Activated B cell treated with CpG ODN at 0.5 μM for 24 hours (primary cell): ENCODE data around the gene PRKCE. TPM values are rescaled to one million over a fixed set of nuclear protein-coding genes. Genes with fewer than 3 reads are reported as not detected.

Experiments used
- ATAC-seq: fragments of 200-7000 bp; cut with Tn5 transposase; one replicate; pipeline ENCODE4 v1.10.0; 2021; ENCODE audit warnings: low read depth, mild to moderate bottlenecking, moderate library complexity
- CTCF ChIA-PET: fragments of 350-600 bp; sonication (Branson Sonifier 250); formaldehyde crosslinking; loops from one replicate; lab custom pipeline; 2021; ENCODE audit warnings: antibody characterized with exemption; lab: Charles Lee
- POLR2A ChIA-PET: fragments of 350-600 bp; sonication (Branson Sonifier 250); formaldehyde crosslinking; loops from one replicate; lab custom pipeline; 2021; ENCODE audit warnings: antibody characterized with exemption; lab: Charles Lee
- DNase-seq: peaks from one replicate; pipeline ENCODE4 v3.0.0; 2022
- H3K27ac Mint-ChIP-seq: one replicate; pipeline ENCODE4 v1.8.0; 2020; ENCODE audit warnings: mixed read lengths
- H3K27me3 Mint-ChIP-seq: one replicate; pipeline ENCODE4 v1.8.0; 2021; ENCODE audit warnings: mixed read lengths
- H3K36me3 Mint-ChIP-seq: one replicate; pipeline ENCODE4 v1.8.0; 2021; ENCODE audit warnings: low read depth, mixed read lengths
- H3K4me1 Mint-ChIP-seq: one replicate; pipeline ENCODE4 v1.8.0; 2021; ENCODE audit warnings: mixed read lengths
- H3K4me3 Mint-ChIP-seq: one replicate; pipeline ENCODE4 v1.8.0; 2020; ENCODE audit warnings: mild to moderate bottlenecking, mixed read lengths
- H3K9me3 Mint-ChIP-seq: one replicate; pipeline ENCODE4 v1.8.0; 2020; ENCODE audit warnings: mixed read lengths
- intact Hi-C: fragments of 100-400 bp; cut with micrococcal nuclease; formaldehyde crosslinking; loops from one replicate; pipeline ENCODE4 v1.15.1; 2024
- total RNA-seq: library from RNA; stranded (reverse); gene quantifications from 2 replicates; pipeline ENCODE4 v1.2.3, GENCODE V29; 2022
- TF ChIP-seq, protein P1 (sequence below): fragments of 200-600 bp; IDR thresholded peaks from one replicate; pipeline ENCODE4 v1.8.0; 2022; ENCODE audit warnings: antibody characterized with exemption, mild to moderate bottlenecking

The PRKCE gene
- total RNA-seq, 1 donor from 2014 or later, result 53.8 TPM

DNA sequence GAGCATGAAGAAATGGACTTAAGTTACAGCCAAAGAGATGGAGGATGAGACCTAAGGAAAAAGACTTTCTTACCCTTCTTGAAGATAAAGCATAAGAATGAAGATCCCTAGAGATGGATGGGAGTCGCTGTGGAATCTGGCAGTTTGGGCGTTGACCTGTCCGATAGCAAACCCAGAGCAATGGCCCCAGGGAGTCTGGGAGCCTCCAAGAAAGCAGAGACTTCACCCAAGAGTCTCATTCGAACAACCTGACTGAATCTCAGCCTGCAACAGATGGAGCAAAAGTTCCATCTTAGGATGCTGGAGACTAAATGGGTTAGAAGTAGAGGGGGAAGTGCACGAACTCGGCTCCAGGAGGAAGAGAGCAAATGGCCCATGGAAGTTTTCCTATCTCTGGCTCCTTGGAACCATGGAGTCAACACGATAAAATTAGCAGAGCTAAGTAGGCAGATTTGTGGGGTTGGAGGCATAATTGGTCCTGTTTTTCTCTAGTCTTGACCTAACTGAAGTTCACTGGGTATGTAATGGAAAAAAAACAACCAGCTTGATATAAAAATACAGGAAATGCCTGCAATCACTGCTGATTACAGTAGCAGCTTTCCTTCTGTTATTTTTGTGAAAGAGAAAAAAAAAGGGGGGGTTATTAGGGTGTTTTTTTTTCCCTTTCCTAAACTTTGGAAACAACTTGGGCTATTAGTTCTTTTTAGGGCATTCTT lies 467.3 kb downstream of the PRKCE start:
- TF ChIP-seq, protein P1, sequence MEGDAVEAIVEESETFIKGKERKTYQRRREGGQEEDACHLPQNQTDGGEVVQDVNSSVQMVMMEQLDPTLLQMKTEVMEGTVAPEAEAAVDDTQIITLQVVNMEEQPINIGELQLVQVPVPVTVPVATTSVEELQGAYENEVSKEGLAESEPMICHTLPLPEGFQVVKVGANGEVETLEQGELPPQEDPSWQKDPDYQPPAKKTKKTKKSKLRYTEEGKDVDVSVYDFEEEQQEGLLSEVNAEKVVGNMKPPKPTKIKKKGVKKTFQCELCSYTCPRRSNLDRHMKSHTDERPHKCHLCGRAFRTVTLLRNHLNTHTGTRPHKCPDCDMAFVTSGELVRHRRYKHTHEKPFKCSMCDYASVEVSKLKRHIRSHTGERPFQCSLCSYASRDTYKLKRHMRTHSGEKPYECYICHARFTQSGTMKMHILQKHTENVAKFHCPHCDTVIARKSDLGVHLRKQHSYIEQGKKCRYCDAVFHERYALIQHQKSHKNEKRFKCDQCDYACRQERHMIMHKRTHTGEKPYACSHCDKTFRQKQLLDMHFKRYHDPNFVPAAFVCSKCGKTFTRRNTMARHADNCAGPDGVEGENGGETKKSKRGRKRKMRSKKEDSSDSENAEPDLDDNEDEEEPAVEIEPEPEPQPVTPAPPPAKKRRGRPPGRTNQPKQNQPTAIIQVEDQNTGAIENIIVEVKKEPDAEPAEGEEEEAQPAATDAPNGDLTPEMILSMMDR, result no peak
- Mint-ChIP-seq H3K36me3 (peaks cover 48% of the 10 kb centered on the region), H3K4me3 (no peak overlapping the region), H3K27me3 (no peaks in the 10 kb centered on the region), H3K9me3 (no peaks in the 10 kb centered on the region), H3K4me1 (no peaks in the 10 kb centered on the region), H3K27ac (no peak overlapping the region)
- DNase-seq (no peak), ATAC-seq (no peak)
- CTCF ChIA-PET, result no interaction called here
- intact Hi-C loops, result no loop called here
- POLR2A ChIA-PET, result no interaction called here

DNA sequence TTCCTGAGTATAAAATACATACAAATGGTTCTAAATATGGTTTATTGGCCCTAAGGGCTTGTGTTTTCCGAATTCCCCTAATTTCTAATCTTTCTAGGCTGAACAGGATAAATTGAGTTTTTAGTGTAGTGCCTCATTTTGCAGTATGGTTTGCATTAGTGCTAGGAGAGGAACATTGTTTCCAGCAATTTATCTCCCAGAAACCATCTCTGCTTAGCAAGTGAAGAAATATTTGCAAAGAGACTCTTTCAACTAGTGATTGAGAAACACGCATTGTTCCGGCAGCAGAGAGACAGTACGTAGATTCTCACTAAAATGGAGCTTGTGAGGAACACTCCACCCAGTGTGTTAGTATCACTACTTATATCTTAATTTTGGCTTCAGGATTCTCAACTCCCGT lies 468.0 kb downstream of the PRKCE start:
- Mint-ChIP-seq H3K27me3 (no peaks in the 10 kb centered on the region), H3K9me3 (no peaks in the 10 kb centered on the region), H3K27ac (no peak overlapping the region), H3K36me3 (peaks cover 45% of the 10 kb centered on the region), H3K4me1 (no peaks in the 10 kb centered on the region), H3K4me3 (no peak overlapping the region)
- ChIA-PET CTCF (no interaction called here), POLR2A (no interaction called here)
- intact Hi-C loops, result no loop called here
- no peak for ATAC-seq
- TF ChIP-seq, protein P1, result no peak
- DNase-seq, result no peak

DNA sequence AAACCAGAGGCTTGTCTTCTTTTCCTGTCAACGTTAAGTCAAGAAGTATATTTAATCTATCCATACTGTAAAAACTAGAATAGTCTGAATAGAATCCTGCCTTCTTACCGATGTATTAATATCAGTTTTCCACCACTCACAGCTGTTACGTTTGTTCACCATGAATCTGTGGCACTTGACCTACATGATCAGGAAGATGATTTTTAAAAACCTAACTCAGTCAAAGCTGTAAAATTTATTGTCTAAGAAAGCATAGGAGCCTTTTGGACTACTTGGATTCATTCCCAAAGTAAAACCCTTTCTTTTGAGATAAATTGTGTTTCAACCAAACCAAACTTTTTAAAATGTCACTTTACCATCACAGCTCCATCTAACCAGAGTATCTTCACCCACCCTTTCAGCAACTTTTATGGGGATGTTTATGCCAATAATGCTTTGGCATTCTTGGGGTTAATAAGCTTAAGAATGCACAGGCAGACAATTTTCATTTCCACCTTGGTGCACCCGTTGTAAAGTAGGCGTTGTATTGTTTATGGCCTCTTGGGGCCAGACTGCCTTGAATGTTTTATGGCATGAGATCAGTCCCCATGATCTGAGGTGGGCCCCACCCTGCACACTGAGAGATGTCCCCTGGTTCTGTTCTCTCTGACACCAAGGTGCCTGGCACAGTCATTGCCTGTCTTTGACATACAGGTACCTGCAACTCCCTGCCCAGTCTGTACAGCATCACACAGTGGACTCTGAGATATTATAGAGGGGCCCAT lies 469.5 kb downstream of the PRKCE start:
- Mint-ChIP-seq H3K27ac (no peak overlapping the region), H3K36me3 (peaks cover 40% of the 10 kb centered on the region), H3K27me3 (no peaks in the 10 kb centered on the region), H3K4me3 (no peak overlapping the region), H3K9me3 (no peaks in the 10 kb centered on the region), H3K4me1 (no peaks in the 10 kb centered on the region)
- intact Hi-C loops, result no loop called here
- POLR2A ChIA-PET, result no interaction called here
- TF ChIP-seq, protein P1, result no peak
- CTCF ChIA-PET, result interaction anchor here (1.1 kb wide), 1 partner anchor 58 kb away, joined by 3 read pairs; no protein-coding TSS in a partner anchor
- ATAC-seq, result no peak
- no peak for DNase-seq

DNA sequence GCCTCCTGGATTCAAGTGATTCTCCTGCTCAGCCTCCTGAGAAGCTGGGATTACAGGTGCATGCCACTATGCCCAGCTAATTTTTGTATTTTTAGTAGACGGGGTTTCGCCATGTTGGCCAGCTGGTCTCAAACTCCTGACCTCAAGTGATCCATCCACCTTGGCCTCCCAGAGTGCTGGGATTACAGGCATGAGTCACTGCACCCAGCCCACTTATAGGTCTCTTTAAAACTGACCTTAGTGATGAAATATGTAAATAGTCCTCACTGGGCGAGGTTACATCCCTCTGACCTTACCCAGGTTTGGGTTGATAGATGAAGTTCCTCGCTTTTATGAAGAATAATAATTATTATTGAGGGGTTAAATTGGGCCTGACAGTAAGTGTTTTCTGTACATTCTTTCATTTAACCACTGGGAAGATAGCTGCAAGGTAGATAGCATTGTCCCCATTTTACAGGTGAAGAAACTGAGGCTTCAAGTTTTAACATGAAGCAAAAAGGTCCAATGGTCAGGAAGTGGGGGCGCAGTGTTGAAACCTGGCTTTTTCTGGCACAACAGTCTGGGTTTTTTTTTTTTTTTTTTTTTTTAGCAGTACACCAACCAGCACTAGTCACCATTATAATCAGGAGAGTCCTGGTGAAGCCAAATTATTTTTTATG lies 471.0 kb downstream of the PRKCE start:
- intact Hi-C loops, result no loop called here
- H3K27ac Mint-ChIP-seq, result no peak overlapping the region
- CTCF ChIA-PET, result no interaction called here

More for the DNA sequence above, 471.0 kb downstream of the PRKCE start:
- TF ChIP-seq, protein P1, result no peak
- H3K36me3 Mint-ChIP-seq, result peaks cover 32% of the 10 kb centered on the region
- DNase-seq, result no peak
- POLR2A ChIA-PET, result no interaction called here
- ATAC-seq, result no peak
- H3K4me1 Mint-ChIP-seq, result no peaks in the 10 kb centered on the region
- H3K4me3 Mint-ChIP-seq, result no peak overlapping the region
- no peaks in the 10 kb centered on the region for H3K27me3 Mint-ChIP-seq
- no peaks in the 10 kb centered on the region for H3K9me3 Mint-ChIP-seq
